ENCODE measurements around the gene JADE2. TPM values are rescaled to one million over a fixed set of nuclear protein-coding genes. Genes with fewer than 3 reads are reported as not detected.

Gene JADE2
- polyA plus RNA-seq, 3 donors = 2.1 to 10.2 (median 3.1) TPM

GRCh38 chr5:134625559-134625958 lies 100.1 kb downstream of the JADE2 start:
- Mint-ChIP-seq H3K27me3 (ENCODE audit: low read depth in 3 of 3) (no peaks in the 10 kb centered on the region), H3K4me3 (no peak overlapping the region), H3K36me3 (peaks cover 30 to 48% of the 10 kb centered on the region in 2 donors), H3K4me1 (peaks cover 9% of the 10 kb centered on the region), H3K9me3 (no peaks in the 10 kb centered on the region), H3K27ac (peak overlapping the region in 3 of 7 donors; percentile 23 to 75 (median 38))
- Histone ChIP-seq H4K20me1 (ENCODE audit: insufficient read depth, low read length) (peaks cover 12% of the 10 kb centered on the region), H2AFZ (ENCODE audit: insufficient read depth, low read depth, low read length, poor library complexity, severe bottlenecking) (no peak overlapping the region), H3K4me3 (replicated peaks in 1 of 3; ENCODE audit: low read depth in 2 of 3, low read length in 3 of 3) (no peak overlapping the region), H3K9ac (ENCODE audit: insufficient read depth, low read length, poor library complexity, severe bottlenecking) (no peak overlapping the region), H3K27ac (ENCODE audit: low read depth in 1 of 2, low read length in 2 of 2) (peak overlapping the region in 1 of 2 donors; percentile 31), H3K4me2 (replicated peaks; ENCODE audit: extremely low read depth, low read length, poor library complexity, severe bottlenecking) (no peak overlapping the region), H3K9me3 (replicated peaks in 1 of 2; ENCODE audit: control insufficient read depth in 1 of 2, insufficient read depth in 1 of 2, low read length in 2 of 2) (no peaks in the 10 kb centered on the region), H3K27me3 (ENCODE audit: control insufficient read depth in 2 of 2, insufficient read depth in 2 of 2, low read length in 2 of 2) (no peaks in the 10 kb centered on the region), H3K4me1 (ENCODE audit: control insufficient read depth in 1 of 2, insufficient read depth in 2 of 2, low read length in 2 of 2) (peaks cover 0 to 10% of the 10 kb centered on the region in 2 donors), H3K36me3 (replicated peaks in 1 of 2; ENCODE audit: control insufficient read depth in 1 of 2, insufficient read depth in 2 of 2, low read length in 2 of 2) (peaks cover 21 to 38% of the 10 kb centered on the region in 2 donors), H3K79me2 (ENCODE audit: insufficient read depth, low read length) (peaks cover 47% of the 10 kb centered on the region)
- DNase-seq = no peak
- TF ChIP-seq, protein P1, sequence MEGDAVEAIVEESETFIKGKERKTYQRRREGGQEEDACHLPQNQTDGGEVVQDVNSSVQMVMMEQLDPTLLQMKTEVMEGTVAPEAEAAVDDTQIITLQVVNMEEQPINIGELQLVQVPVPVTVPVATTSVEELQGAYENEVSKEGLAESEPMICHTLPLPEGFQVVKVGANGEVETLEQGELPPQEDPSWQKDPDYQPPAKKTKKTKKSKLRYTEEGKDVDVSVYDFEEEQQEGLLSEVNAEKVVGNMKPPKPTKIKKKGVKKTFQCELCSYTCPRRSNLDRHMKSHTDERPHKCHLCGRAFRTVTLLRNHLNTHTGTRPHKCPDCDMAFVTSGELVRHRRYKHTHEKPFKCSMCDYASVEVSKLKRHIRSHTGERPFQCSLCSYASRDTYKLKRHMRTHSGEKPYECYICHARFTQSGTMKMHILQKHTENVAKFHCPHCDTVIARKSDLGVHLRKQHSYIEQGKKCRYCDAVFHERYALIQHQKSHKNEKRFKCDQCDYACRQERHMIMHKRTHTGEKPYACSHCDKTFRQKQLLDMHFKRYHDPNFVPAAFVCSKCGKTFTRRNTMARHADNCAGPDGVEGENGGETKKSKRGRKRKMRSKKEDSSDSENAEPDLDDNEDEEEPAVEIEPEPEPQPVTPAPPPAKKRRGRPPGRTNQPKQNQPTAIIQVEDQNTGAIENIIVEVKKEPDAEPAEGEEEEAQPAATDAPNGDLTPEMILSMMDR (IDR thresholded peaks at IDR 0.05) = no peak
- 100% methylated on average over 1 of the region's 1 CpG for WGBS (ENCODE audit: insufficient coverage)
- intact Hi-C loops (cut with micrococcal nuclease) = no loop called here

- TF ChIP-seq, protein P1 (IDR thresholded peaks at IDR 0.05) = no peak
- WGBS (ENCODE audit: insufficient coverage) = no CpG with 5 or more reads among the region's 2 CpGs
- H3K4me2 ChIP-seq (replicated peaks; ENCODE audit: extremely low read depth, low read length, poor library complexity, severe bottlenecking) = no peak overlapping the region
Observed at GRCh38 chr5:134626369-134627014, 101.0 kb downstream of the JADE2 start.

More at GRCh38 chr5:134626369-134627014, 101.0 kb downstream of the JADE2 start:
- no peak overlapping the region for H3K9ac ChIP-seq (ENCODE audit: insufficient read depth, low read length, poor library complexity, severe bottlenecking)
- no peak overlapping the region for H3K4me3 Mint-ChIP-seq
- peak in 2 of 3 donors; percentile 21 to 25 for DNase-seq
- H2AFZ ChIP-seq (ENCODE audit: insufficient read depth, low read depth, low read length, poor library complexity, severe bottlenecking) = no peak overlapping the region
- H3K27ac Mint-ChIP-seq = peak overlapping the region in 6 of 7 donors; percentile 1 to 85 (median 40)
- peaks cover 12% of the 10 kb centered on the region for H4K20me1 ChIP-seq (ENCODE audit: insufficient read depth, low read length)
- H3K4me1 ChIP-seq (ENCODE audit: control insufficient read depth in 1 of 2, insufficient read depth in 2 of 2, low read length in 2 of 2) = peaks cover under 1 to 17% of the 10 kb centered on the region in 2 donors
- H3K4me3 ChIP-seq (replicated peaks in 1 of 3; ENCODE audit: low read depth in 2 of 3, low read length in 3 of 3) = no peak overlapping the region
- peaks cover 14 to 29% of the 10 kb centered on the region in 2 donors for H3K36me3 ChIP-seq (replicated peaks in 1 of 2; ENCODE audit: control insufficient read depth in 1 of 2, insufficient read depth in 2 of 2, low read length in 2 of 2)
- no peaks in the 10 kb centered on the region for H3K9me3 ChIP-seq (replicated peaks in 1 of 2; ENCODE audit: control insufficient read depth in 1 of 2, insufficient read depth in 1 of 2, low read length in 2 of 2)
- peaks cover 56% of the 10 kb centered on the region for H3K79me2 ChIP-seq (ENCODE audit: insufficient read depth, low read length)
- H3K4me1 Mint-ChIP-seq = peaks cover 16% of the 10 kb centered on the region
- no peaks in the 10 kb centered on the region for H3K9me3 Mint-ChIP-seq
- H3K27me3 ChIP-seq (ENCODE audit: control insufficient read depth in 2 of 2, insufficient read depth in 2 of 2, low read length in 2 of 2) = no peaks in the 10 kb centered on the region
- intact Hi-C loops (cut with micrococcal nuclease) = no loop called here
- H3K27me3 Mint-ChIP-seq (ENCODE audit: low read depth in 3 of 3) = no peaks in the 10 kb centered on the region
- H3K36me3 Mint-ChIP-seq = peaks cover 24 to 41% of the 10 kb centered on the region in 2 donors
- H3K27ac ChIP-seq (ENCODE audit: low read depth in 1 of 2, low read length in 2 of 2) = peak overlapping the region in 1 of 2 donors; percentile 45

Small RNAs within 50 kb of the gene (small RNA-seq; reads per million reads assigned to genes)
- gene RN7SL541P (ENCODE audit: insufficient read length, low read depth) (not detected), gene RNU6-456P (ENCODE audit: insufficient read length, low read depth) (not detected)

Other genes starting within 250 kb of the JADE2 start
- gene CDKL3, start 158.5 kb upstream of the JADE2 start, polyA plus RNA-seq = under 1 TPM in 2 of 3 donors, not detected in 1; 0.12 to 0.47 TPM
- gene UBE2B, start 154.1 kb upstream of the JADE2 start, polyA plus RNA-seq = 10 to 100 TPM; 30.6 to 68.6 (median 43.4) TPM
- gene CDKN2AIPNL, start 113.8 kb upstream of the JADE2 start, polyA plus RNA-seq = 10 to 100 TPM in 2 of 3 donors, 1 to 10 TPM in 1; 6.9 to 20.0 (median 15.0) TPM
- 10 to 100 TPM; 21.5 to 65.7 (median 62.3) TPM for gene SAR1B, start 107.2 kb downstream of the JADE2 start, polyA plus RNA-seq
- gene SEC24A, start 123.1 kb downstream of the JADE2 start, polyA plus RNA-seq = 1 to 10 TPM; 4.9 to 8.5 (median 7.7) TPM
- gene CAMLG, start 212.9 kb downstream of the JADE2 start, polyA plus RNA-seq = 10 to 100 TPM; 17.5 to 20.8 (median 17.8) TPM
- gene DDX46, start 233.1 kb downstream of the JADE2 start, polyA plus RNA-seq = 10 to 100 TPM in 2 of 3 donors, 1 to 10 TPM in 1; 7.6 to 22.3 (median 11.8) TPM